ENCODE data around the gene MAP3K5.
A peak's percentile ranks its signal among the peaks of the same experiment; 100 is the strongest.
"Not testable (repeated sequence)": the region's sequence is repeated elsewhere in the genome, so short reads cannot be mapped to it uniquely, and the experiment has no call there.

Gene MAP3K5

GRCh38 chr6:136790411-136791295 is 1.6 kb downstream of the MAP3K5 start:
- DNase-seq = peak; percentile 38

GRCh38 chr6:136789440-136789839 is 2.8 kb downstream of the MAP3K5 start:
- not testable (repeated sequence) for DNase-seq

- DNase-seq = no peak
Measured at GRCh38 chr6:136788069-136788902, 4.0 kb downstream of the MAP3K5 start.

- DNase-seq = no peak
Measured at GRCh38 chr6:136787726-136788068, 4.6 kb downstream of the MAP3K5 start.

DNA sequence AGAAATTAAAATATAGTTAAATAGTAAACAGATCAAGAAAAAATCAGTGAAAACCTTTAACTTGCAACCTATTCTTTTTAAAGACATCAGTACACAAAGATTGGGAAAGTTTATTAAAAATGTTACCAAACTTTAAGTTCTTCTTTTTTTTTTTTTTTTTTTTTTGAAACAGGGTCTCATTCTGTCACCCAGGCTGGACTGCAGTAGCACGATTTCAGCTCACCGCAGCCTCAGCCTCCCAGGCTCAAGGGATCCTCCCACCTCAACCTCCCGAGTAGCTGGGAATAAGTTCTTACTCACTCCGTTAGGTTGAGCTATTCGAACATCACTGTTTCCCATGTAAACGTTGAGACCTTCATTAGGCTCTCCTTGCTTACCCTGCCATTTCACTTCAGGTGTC is 5.6 kb downstream of the MAP3K5 start:
- no peak for DNase-seq

DNA sequence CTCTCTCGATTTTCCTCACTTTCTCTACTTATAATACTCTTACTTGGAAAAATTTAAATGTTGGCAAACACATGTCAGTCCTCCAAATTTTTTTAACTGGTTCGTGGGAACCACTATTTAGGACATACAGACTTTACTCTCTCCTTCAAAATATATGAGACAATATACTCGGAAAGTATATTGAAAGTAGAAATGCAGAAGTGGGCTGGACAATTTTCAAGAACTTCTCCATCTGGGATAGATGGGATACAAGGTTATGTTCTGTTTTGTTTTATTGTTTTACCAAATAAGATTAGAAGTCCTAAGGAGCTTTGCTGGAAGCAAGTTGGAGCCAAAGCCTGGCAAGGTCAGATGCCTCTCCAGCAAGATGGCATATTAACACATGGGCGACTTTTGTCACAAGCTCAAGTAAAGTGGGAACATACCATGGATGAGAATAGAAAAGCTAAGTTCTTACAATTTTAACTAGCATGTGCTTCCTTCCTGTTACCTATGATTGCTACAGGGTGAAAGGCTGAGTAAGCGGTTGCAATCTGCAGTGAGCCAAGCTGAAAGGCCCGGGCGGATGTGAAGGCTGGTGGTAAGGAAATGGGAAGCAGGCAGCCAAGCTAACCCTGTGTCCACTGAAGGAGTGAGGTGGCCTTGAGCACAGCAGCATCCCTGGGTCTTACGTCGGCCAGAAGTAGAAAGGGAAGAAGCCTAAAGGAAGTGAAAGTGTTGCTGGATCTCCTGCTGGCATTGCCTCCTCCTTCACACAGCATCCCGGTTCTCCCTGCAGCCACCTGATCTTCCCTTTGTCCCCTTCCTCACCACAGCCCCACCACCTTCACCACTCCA is 7.1 kb downstream of the MAP3K5 start:
- no peak for DNase-seq

GRCh38 chr6:136784271-136784664 is 8.0 kb downstream of the MAP3K5 start:
- DNase-seq = no peak

- no peak for DNase-seq
Measured at GRCh38 chr6:136783495-136784270, 8.6 kb downstream of the MAP3K5 start.

GRCh38 chr6:136783021-136783420 is 9.3 kb downstream of the MAP3K5 start:
- DNase-seq = no peak

GRCh38 chr6:136782021-136782770 is 10.1 kb downstream of the MAP3K5 start:
- no peak for DNase-seq

- no peak for DNase-seq
Measured at GRCh38 chr6:136780972-136781371, 11.3 kb downstream of the MAP3K5 start.

- no peak for DNase-seq
Measured at GRCh38 chr6:136779682-136780081, 12.6 kb downstream of the MAP3K5 start.

- no peak for DNase-seq
Measured at GRCh38 chr6:136777651-136778050, 14.6 kb downstream of the MAP3K5 start.

DNA sequence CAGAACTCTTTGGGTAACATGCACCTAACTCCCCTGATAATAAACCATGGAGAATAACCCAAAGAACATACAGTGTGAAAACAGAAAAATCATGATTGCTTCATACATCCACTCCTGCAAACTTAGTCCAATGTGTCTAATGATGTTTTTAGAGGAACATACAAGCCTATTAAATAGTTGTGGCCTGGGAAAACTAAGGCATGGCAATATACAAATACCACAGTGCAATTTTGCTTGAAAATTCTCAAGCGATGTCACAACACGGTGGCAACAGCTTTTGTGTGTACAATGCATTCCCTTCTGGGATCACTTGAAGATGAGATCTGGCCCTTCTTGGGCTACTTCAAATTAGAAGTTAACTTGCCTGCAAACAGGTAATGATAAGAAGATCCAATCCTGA is 16.7 kb downstream of the MAP3K5 start:
- no peak for DNase-seq

- no peak for DNase-seq
Measured at GRCh38 chr6:136775081-136775480, 17.2 kb downstream of the MAP3K5 start.

DNA sequence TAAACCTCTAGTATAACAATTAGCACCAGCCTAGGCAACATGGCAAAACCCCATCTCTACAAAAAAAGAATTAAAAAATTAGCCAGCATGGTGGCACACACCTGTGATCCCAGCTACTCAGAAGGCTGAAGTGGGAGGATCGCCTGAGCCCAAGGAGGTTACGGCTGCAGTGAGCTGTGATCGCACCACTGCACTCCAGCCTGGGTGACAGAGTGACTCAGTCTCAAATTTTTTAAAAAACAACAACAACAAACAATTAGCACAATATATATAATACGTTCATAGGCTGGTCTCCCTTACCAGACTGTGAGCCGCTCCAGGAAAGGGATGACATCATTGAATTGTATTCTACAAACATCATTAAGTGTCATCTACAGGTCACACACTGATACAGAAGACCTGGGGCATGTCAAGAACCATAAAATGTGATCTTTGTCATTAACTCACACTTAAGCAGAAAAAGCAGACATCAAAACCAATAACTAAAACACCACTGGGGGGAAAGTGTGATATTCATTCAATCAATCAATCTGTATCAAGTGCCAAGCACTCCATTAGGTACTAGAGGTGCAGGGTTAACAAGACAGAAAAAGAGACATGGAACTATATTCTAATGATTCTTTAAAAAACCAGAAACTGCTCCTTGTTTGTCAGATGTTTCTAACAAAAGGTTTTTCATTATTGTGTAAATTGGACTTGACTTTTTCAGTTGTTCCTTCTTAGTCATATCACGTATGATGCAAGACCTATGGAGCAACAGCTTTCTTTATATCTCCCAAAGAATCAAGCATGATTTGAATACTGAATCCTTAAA is 17.8 kb downstream of the MAP3K5 start:
- no peak for DNase-seq

DNA sequence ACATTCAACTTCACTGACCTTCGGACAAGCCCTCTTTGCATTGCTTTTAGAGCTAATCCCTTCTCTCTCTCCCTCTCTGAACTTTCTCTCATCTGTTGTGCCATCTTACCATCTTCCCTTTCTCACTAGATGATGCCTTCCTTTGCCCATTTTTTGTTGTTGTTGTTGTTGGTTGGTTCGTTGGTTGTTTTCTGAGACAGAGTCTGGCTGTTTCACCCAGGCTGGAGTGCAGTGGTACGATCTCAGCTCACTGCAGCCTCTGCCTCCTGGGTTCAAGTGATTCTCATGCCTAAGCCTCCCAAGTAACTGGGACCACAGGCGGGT is 18.8 kb downstream of the MAP3K5 start:
- DNase-seq = no peak

DNA sequence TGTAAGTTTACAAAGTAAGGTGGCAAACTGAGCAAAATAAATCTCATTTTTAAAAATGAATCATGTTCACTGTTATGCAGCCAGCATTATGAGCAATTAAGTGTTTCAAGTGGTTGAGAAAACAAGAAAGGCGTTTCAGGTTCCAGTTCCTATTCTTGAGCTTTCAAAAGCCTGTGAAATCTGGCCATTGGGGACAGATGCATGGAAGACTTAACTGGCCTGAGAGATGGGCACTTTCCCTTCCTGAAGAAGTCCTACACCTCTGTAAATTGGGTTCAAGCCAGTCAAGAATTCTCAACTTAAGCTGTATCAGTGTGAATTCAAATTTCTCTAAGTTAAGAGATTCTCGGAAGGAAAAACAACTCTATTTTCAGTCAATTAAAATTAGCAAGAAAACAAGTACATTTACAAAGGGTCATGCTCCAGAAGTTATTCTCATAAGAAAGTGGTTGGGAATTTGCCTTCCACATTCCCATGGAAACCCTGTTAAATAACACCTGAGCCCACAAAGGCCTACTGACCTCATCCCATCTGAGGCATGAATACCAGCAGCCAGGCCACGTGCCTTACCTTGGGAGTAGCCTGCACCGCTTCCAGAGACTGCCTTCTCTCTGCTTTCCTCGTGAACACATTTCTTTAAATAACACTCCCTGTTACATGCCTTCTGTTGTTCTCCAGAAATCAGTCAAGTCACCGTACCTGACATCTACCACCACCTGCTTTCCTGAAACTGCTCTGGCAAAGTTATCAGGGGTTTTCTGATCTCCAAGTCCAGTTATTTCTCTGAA is 19.4 kb downstream of the MAP3K5 start:
- no peak for DNase-seq

GRCh38 chr6:136771306-136771705 is 21.0 kb downstream of the MAP3K5 start:
- DNase-seq = no peak

DNA sequence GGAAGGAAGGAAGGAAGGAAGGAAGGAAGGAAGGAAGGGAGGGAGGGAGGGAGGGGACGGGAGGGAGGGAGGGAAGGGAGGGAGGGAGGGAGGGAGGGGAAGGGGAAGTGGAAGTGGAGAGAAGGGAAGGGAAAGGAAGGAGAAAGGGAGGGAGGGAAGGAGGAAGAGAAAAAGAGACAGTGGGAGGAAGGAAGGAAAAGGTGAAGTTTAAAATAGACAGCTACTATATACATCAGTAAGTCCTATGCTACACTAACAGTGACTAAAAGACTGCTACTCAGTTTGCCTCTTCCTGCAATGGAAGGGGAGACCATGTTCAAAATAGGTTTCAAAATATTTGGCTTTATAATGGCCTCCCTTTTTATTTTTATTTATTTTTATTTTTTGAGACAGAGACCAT is 22.5 kb downstream of the MAP3K5 start:
- DNase-seq = no peak
